MM.1S (cell line): ENCODE results near the gene COL18A1.

Experiments used
- CTCF ChIP-seq: fragments of 300-600 bp; sonication (generic); IDR thresholded peaks from 2 replicates; pipeline ENCODE4 v1.5.1; 2016; ENCODE audit warnings: antibody characterized with exemption, low read length, mixed read lengths
- EZH2 ChIP-seq: fragments of 300-600 bp; sonication (generic); optimal IDR thresholded peaks from 2 replicates; pipeline ENCODE3; 2017; ENCODE audit warnings: low read depth, mild to moderate bottlenecking, antibody characterized with exemption, low read length, mixed read lengths
- EZH2phosphoT487 ChIP-seq: fragments of 300-600 bp; sonication (generic); IDR thresholded peaks from 2 replicates; pipeline ENCODE4 v1.6.1; 2018; ENCODE audit warnings: antibody characterized with exemption, low read length

GRCh38 chr21:45358711-45359310, 46.2 kb upstream of the COL18A1 start:
- TF ChIP-seq CTCF (no peak), EZH2 (no peak), EZH2phosphoT487 (no peak)
